A549 treated with ZK216348 at 1 μM for 4 hours (cell line): Measurements from ENCODE around the gene NAPEPLD. TPM values are rescaled to one million over a fixed set of nuclear protein-coding genes. Genes with fewer than 3 reads are reported as not detected.

Experiments used
- total RNA-seq: library from RNA; stranded (reverse); fragments of 200-300 nt; extraction: Qiagen RNA extraction; gene quantifications from 5 replicates; pipeline ENCODE4 v1.2.3, GENCODE V29; 2022; ENCODE audit warnings: low read depth

Gene NAPEPLD
- total RNA-seq = 1.9 to 4.2 TPM (median 3.7 TPM) in 5 replicates

GRCh38 chr7:103148994-103149807 lies at the start of gene NAPEPLD:
NAPEPLD (minus strand) TSS chr7:103149099; CDS start chr7:103128776, 20,323 bp downstream.

DNA sequence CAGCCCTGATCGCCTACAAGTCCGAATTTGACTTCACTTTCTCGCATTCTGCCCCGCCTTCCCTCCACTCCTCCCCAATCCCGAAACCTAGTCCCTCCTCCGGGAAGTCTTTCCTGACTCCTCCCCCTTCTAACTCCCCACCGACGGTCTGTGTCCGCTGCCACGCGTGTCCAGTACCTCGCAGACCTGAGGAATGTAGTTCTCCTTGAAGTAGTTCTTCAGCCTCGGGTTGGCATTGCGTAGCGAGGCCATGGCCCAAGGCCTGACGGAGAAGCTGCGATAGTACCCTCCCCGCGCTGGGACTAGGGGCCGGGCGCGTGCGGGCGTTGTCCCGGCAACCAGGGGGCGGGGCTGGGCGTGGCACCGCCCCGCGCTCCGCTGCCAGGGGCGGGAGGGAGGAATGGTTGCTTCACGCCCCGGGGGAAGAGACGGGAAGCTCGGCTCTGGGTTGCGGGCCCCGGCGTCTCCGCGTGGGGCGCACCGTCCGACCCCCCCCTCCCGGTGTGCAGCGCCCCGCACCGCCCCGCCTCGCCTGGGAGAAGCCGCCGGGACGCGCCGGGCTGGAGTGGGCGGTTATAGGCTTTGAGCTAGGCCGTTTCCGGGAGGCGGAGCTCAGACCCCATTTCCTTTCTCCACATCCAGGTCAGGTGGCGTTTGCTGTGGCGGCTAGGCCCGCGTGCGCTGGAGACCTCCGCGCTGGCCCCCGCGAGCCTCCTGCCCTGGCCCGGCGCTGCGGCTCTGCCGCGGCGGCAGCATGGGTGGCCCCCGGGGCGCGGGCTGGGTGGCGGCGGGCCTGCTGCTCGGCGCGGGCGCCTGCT lies 74.2 kb downstream of the NAPEPLD start, which contains the start of the genes ARMC10 and FBXL13:
ARMC10 (plus strand) TSS at position 622 of the 818 bp plus-strand sequence; CDS start at position 755, 133 bp downstream.
FBXL13 (minus strand) TSS at position 278 of the 818 bp plus-strand sequence.

Other genes with a start within 250 kb of the NAPEPLD start
- not detected in 5 replicates for gene LRRC17, start 236.1 kb downstream of the NAPEPLD start, total RNA-seq
- gene FBXL13, start 74.3 kb downstream of the NAPEPLD start, total RNA-seq = 0.33 to 0.83 TPM (median 0.36 TPM) in 5 replicates
- gene ARMC10, start 74.0 kb downstream of the NAPEPLD start, total RNA-seq = 26.1 to 41.0 TPM (median 34.6 TPM) in 5 replicates
- gene PMPCB, start 148.3 kb upstream of the NAPEPLD start, total RNA-seq = 61.0 to 83.7 TPM (median 64.9 TPM) in 5 replicates
- gene DNAJC2, start 195.7 kb upstream of the NAPEPLD start, total RNA-seq = 38.5 to 61.9 TPM (median 42.9 TPM) in 5 replicates
- gene PSMC2, start 198.5 kb upstream of the NAPEPLD start, total RNA-seq = 146 to 188 TPM (median 152 TPM) in 5 replicates